OCI-LY1 (cell line): ENCODE results near the gene NEK4.
"Not testable (repeated sequence)": the region's sequence is repeated elsewhere in the genome, so short reads cannot be mapped to it uniquely, and the experiment has no call there.

Experiments
- CTCF ChIP-seq: fragments of 200-600 bp; sonication (generic), shearing (Covaris generic); IDR thresholded peaks from 2 replicates; pipeline ENCODE4 v1.5.1; 2017; ENCODE audit warnings: mild to moderate bottlenecking, antibody characterized with exemption, low read length, moderate library complexity, mixed read lengths
- EZH2 ChIP-seq: fragments of 200-600 bp; sonication (generic), shearing (Covaris generic); IDR thresholded peaks from 2 replicates; pipeline ENCODE4 v1.8.0; 2017; ENCODE audit warnings: borderline replicate concordance, mixed run types, mild to moderate bottlenecking, antibody characterized with exemption, low read length, moderate library complexity, mixed read lengths

- TF ChIP-seq CTCF, EZH2: not testable (repeated sequence)
Measured at GRCh38 chr3:52776486-52776885, 5.7 kb upstream of the NEK4 start.
